GM19328 (cell line): ENCODE measurements around the gene UBTF.

ENCODE experiments used
- ATAC-seq: cut with Tn5 transposase; IDR thresholded peaks from one replicate; pipeline ENCODE4 v1.9.1; 2021; ENCODE audit warnings: mild to moderate bottlenecking, moderate library complexity; ENCODE audit not compliant: unreplicated experiment

Gene UBTF

DNA sequence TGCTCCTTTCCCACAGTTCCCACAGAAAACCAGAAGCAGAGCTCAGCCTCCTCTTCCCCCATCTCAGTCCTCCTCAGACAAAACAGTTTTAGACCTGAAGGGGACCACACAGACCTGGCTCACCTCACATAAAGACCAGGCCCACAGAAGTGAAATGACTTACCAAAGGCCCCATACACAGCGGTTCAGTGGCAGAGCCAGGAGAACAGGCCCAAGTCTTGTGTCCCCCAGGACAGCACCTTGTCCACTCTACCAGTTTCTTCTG is 5.3 kb downstream of the UBTF start:
- ATAC-seq: no peak

DNA sequence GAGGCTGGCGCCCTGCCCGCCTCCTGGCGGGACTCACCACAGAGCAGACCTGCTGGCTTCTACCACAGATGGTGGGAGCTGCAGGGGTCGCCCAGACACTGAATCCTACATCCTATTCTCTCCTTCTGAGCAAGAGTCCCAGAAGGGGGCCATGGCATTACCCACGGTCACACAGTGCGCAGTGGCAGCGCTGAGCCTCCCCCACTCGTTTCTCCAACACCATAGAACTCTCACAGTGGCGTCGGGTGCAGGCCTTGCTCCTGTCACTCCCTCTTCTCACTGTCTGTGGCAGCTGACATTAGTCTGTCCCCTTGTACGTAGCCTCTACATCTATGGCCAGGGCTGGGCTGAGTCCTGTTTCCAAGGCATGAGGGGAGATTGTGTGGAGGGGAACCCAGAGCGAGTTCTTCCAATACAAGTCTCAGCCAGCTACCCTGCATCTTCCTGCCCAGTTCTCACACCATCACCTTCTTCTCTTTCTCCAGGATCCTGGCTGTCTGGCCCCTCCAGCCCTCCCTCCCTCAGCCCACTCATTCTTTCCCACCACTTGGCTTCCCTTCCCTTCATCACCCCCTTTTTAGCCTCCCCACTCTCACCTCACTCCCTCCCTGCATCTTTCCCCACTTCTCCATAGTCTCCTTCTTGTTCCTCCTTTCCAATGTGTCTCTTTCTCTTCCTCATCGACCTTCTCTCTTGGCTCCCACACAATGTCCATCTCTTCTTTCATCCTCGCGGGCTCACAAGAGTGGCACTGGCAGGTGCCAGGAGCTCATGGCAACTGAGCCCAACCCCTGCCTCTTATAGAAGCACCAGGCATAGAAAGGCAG is 5.9 kb downstream of the UBTF start:
- no peak for ATAC-seq

DNA sequence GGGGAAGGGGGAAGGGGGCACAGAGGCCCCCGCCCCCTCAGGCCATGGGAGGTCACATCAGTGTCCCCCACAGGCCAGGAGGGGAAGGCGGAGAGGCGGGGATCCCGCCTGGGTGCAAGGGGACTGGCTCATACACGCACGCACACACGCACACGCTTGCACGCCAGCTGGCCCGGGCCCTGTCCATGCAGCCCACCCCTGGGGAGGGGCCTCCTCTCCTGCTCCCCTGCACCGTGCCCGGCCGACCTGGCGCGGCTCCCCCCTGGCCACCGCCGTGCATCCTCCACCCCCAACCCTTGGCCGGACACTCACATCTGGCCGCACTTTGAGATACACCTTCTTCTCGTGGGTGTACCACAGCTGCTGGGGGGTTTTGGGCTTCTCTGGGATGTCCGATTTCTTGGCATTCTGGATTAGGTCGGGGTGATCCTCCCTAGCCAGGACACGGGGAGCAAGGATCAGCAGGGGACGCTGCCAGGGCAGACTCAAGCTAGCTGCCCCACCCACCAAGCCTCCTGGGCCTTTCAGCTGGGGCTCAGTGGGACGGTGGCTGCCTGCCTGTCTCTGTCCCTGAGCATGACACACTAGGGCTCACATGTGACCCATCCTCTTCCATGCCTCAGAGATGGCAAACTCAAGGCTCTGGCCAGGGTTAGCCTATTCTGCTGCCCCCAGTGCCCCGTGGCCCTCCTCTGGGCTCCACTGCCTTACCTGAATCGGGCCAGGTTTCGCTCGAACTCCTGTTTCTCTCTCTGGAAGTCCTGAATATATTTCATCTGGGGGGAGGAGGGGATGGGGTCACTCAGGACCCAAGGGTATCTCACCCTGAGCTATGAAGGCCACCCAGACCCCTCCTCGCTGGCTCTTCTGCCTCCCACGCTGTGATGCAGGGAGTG is 6.7 kb downstream of the UBTF start:
- no peak for ATAC-seq

DNA sequence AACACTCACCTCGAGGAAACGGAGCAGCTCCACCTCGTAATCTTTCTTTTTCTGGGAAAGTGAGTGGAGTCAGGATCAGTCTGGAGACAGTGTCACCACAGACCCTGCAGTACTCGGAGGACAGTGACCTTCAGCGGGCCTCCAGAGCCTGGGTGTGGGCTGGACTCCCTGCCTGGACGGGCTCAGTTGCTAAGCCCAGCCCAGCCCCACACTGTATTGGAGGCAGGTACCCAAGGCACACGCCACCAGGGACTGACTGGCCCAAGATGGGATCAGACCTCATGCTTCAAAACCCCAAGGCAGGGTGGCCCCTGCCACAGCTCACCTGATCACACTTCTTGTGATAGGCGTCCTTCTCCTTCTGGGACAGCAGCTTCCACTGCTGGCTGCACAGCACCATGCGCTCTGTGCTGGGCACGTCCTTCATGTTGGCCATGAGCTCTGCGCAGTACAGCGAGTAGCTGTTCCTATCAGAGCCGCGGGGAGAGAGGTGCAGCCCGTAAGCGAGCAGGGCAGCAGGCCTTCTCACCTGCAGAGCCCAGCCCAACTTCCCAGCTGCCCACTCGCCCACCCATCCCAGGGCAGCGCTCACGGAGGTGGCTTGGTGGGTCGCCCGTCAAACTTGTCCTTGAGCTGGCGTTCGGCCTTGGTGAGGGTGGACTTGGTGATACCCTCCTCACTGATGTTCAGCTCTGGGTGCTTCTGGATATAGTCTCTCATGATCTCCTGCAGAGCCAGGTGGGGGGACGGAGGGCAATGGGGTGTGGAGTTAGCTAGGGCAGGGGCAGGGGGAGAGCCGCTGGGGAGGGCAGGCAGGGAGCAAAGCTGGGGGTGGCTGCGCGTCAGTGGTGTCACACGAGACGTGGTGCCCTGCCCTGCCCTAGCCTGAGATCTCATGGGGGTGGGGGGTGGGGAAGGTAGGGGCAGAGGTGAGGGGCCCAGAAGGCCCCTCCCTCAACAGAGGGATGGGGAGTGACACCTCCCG is 7.9 kb downstream of the UBTF start:
- no peak for ATAC-seq

DNA sequence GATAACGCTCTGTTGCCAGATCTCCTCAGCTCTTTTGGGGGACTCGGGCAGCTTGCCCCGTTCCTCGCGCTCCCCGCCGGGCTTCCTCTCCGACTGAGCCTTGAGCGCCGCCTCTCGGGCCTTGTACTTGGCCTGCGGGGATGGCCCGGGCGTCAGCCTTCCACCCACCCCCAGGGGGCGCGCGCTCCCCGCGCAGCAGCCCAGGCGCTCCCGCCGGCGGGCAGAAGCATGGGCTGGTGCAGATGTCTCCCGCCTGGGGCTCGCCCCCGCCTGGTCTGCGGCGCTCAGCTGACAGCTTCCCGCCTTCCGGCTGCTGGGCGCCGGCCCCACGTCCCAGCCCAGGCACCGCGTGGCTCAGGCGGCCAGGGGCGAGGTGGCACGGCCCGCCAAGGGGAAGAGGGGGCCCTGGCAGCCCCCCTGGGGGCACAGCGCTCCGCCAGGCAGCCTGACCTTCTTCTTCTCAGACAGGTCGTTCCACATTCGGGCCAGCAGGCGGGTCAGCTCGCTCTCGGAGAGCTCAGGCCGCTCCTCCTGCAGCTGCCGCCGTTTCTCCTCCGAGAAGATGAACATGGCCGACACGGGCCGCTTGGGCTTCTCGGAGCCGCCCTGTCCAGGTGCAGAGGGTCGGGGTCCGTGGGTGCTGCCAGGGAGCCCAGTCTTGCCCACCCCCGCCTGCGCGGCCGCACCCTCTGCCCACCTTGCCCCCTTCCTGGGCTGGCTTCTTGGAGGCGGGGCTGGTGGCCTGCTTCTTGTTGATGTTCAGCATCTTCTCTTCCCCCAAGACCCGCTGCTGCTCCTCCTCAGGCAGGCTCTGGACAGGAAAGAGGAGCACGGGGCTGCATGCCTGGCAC is 8.9 kb downstream of the UBTF start:
- ATAC-seq: peak; percentile 59

DNA sequence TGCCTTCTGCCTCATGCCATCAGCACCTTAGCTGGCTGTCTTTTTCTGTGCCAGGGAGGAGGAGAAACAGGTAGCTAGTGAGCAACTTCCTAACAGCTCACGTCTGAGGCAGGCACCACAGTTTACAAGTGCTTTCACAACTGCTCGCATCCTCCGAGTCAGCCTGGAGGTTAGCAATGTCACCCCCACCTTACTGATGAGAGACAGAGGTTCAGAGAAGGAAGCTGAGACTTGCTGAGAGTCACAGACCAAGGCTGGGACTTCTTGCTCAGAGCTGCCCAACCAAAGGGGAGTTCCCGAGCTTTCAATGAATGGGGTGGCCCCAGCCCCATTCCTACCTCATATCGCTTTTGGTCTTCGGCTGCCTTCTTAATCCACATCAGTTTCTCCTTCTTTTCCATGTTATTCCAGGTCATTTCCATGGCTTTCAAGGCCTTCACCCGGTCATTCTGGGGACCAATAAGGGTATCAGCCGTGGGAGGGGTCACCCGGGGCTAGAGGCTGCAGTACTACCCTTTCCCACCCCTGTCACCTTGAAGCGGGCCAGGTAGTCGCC is 9.6 kb downstream of the UBTF start:
- no peak for ATAC-seq

DNA sequence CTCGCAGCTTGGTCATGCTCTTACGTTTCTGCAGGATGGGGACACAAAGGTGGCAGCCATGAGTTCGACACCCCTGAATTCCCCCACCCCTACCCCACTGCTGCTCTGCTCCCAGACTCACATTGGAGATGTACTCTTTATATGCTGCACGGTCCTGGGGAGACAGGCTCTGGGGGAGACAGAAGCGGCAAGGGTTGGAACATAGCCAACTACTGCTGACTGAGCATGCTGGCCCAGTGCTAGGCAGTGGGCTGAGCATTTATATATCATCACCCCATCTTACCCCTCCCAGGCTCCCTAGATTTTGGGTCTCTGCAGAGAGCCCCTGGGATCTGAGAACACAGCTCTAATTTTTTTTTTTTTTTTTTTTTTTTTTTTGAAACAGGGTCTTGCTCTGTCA is 11.7 kb downstream of the UBTF start:
- no peak for ATAC-seq

DNA sequence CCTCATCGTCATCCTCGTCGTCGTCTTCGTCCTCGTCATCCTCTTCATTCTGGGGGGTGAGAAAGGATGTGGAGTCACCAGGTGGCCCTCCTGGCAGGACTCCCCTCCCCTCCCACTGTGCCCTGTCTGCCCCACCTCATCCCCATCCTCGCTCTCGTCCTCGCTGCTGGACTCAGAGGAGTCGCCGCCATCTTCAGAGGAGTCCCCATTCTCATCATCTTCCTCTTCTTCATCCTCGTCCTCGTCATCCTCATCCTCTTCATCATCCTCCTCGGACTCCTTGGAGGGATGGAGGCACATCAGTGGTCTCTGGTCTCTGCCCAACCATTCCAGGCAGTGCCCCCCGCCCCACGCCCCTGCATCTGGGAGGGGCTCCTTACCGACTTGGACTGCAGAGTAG is 12.2 kb downstream of the UBTF start:
- no peak for ATAC-seq

DNA sequence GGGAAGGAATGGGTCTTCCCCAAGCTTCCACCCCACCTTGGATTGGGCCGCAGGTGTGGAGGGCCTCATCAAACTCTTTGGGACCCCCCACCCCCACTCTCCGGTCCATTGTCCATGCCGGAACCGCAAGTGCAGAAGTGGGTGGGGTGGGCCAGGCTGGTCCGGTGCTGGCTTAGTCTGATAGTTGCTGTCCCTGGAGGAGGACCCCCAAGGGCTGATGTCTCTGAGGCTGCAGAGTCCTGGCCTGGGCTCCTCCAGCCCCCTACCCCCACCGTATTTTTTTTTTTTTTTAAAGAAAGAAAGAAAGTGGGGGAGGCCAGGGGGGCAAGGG is 12.7 kb downstream of the UBTF start:
- no peak for ATAC-seq

DNA sequence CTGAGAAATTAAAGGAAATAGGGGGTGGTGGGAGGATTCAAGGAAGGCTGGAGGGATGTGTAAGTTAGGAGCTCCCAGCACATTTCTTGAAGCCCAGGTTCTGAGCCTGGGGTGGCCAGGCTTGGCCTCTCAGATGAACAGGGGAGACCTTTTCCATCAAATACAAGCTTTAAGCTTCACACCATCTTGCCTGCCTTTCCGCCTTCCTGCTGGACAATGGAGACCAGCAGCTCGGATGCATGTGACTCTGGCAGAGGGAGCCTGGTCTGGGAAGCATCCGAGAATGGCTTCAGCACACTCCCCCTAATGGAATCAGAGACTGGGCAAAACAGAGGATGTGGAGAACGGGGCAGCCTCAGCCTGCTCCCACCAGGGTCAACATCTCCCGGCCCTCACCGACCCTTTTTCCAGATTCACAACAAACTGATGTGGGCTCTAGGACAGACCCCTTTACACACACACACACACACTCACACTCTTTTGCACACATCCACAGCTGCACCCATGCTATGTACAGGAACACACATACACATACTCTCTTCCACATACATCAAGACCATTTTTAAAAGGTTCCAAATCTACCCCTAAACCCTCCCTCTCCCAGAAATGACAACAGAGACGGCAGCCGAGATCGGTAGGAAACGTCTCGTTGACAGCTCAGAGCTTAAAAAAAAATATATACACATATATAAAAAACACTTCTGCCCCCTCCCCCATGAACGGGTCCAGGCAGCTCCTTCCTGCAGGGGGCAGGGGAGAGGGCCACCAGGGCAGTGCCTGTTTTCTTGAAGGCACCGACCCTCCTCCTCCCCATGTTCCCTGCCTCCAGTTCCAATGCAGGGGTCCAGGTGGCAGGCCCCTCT is 13.3 kb downstream of the UBTF start:
- no peak for ATAC-seq

DNA sequence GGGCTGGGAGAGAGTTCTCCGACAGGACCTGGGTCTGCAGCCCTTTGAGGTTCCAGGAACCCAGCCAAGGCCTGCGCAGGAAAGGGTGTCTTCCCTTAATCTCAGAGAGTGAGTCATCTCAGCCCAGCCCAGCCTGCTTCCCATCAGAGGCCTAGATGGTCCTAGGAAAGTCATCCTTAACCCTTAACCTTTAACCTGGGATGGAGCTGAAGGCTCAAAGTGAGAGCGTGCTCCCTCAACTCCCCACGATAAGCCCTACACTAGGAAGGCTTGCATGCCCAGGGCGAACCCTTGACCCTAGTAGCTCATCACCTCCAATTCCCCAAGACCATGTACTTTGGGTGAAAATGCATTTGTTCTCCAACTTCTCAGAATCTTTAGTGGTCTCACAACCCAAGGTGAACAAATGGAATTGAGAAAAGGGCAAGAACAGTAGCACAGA is 15.0 kb downstream of the UBTF start:
- no peak for ATAC-seq

DNA sequence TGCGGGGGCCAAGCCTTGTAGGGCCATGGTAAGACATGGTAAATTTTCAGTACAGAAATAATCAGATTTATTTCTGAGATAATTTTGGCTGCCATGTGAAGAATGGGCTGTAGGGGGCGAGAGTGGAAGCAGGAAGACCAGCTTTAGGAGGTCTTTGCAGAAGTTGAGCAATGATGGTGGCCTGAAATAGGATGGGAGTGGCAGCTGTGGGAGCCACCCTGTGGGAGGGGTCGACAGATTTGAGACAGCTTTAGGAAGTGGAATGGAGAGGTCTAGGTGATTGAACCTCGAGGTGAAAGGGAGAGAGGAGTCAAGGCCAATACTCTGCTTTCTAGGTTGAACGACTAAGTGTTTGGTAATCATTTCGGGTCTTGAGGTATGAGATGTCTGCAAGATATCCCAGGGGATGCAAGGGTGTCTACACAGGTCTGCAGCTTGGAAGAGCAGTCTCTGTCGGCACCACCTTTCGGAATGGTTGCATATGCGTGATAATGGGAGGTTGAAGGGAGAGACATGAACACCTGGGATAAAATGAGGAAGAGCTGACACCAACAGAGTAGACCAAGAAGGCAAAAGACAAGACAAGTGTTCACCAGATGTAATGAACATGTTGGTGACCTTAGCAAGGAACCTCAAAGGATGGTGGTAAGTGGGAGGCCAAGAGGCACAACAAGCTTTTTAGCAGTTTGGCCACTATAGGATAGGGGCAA is 15.6 kb downstream of the UBTF start:
- ATAC-seq: no peak

DNA sequence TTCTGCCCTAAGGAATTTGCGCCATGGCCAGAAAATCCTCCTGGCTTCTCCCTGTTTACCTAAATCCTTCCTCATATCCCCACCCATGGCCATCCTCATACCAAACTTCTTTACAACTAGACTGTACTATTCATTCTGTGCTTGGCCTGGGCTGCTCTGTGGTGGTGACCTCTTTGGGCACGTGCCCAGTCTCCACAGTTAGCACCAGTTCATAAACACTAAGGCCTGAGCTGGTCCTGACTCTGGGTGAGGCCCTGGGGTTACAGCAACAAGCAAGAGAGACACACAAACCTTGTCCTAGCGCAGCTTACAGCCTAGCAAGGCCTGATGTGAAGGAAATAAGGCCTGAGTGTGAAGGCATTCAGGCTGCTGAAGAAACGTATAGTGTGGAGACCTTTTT is 16.7 kb downstream of the UBTF start:
- no peak for ATAC-seq

DNA sequence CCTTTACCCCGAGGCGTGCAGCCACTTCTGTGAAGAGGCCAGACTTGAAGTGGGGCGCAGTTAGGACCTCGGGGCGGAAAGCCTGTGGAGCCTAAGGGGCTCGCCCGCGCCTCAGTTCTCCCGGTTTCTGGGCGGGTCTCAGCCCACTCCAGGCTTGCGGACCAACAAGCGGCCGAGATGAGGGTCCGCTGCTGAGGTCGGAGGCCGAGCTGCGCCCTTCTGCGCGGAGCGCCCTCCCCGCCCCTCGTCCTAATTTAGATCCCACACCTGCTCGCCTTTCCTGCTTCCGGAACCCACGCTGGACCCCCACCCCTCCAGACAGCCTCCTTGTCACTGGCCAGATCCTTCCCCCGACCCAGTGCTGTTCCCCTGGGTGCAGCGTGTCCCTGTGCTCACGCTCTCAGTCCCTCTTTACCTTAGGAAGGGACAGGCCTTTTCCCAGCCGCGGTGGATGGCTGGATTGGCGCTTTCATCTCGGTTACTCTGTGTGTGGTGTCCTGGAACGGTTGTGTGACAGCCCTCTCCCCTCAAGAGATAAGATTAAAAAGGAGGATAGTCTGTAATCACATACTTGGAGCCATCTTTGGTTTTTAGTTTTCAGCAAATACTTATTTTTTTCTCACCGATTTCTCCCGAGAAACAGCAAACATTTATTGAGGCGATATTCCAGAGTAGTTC is 18.9 kb downstream of the UBTF start:
- no peak for ATAC-seq

DNA sequence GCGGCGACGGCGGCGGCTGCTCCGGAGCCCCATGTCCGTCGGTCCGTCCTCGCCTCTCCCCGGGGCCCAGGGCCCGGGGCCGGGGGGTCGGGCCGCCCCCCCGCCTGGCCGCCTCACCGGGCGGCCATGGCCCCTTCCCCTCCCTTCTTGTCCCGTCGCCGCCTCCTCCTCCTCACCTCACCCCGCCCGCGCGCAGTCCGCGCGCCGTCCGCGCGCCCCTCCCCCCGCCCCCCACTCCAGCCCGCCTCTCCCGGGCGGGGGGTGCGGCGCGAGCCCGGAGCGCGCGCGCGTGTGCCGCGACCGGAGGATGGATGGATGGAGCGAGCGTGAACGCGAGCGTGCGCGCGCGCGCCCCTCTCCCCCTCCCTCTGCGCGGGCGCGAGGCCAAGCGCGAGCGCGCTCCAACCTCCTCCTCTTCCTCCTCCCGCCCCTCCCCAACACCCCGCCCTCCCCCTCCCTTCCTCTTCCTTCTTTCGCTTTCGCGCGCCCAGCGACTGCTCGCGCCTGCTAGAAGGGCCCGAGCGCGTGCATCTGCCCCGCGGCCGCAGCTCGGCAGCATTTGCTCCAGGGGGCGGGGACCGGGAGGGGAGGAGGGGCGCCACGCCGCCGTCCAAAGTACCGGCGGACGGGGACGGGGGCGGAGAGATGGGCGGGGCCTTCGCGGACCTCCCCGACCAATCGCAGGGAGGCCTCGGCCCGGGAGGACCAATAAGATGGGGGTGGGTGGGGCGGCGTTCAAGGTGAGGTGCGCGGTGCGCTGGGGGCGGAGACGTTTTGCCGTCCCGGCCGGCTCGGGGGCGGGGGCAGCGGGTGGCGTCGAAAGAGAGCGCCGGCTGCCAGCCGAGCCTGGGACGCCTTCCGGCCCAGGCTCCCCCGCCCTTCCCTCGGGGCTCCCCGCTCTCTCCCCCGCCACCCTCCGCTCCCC is 19.7 kb downstream of the UBTF start, which contains the start of gene ATXN7L3:
Gene ATXN7L3, minus strand, starts transcription at position 332 of the 925 bp plus-strand sequence. CDS start 1,814 bp downstream, outside the sequence.
- ATAC-seq: peak; percentile 74

DNA sequence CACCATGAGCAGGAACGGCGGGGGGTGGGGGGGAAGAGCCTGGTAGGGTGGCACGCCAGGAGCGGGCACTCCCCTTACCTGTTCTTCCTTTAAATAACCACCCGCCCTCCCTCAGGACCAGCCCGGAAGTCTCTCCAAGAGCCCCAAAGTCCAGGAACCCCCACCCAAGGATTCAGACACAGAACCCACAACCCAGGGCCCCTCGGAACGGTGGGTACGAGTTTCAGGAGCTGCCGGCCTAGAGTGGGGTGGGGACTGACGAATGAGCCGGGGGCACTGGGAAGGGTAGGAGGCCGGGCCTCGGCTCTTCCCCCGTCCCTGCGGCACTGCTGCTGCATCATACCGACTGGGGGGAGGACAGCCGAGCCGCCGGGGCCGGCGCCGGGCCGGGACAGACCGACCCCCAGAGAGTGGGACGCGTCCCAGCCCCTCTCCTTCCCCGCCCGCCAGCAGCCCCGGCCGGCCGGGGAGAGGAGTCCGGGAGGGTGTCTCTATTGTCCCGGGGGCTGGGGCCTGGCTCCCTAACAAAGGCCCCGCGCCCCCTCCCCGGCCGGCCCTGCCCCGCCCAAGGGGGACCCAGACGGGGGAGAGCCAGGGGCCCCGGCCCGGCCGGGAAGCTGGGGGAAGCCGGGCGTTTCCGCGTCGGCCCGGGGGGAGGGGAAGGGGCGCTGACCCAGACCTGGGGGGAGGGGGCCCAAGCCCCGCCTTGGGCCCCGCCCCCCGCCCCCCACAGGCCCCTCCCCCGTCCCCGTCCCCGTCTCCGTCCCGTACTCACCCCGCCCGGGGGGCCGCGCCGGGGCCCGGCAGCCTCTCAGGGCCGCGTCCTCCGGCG is 20.5 kb downstream of the UBTF start:
- ATAC-seq: peak; percentile 15
